SJCRH30 (cell line): ENCODE data around the gene SAMSN1. TPM values are rescaled to one million over a fixed set of nuclear protein-coding genes. Genes with fewer than 3 reads are reported as not detected.
"Not testable (repeated sequence)": the region's sequence is repeated elsewhere in the genome, so short reads cannot be mapped to it uniquely, and the experiment has no call there.

Source experiments
- DNase-seq, 2 experiments: peaks; one replicate each; pipeline ENCODE4 v3.0.0-alpha.2; 2015 to 2020
- H3K27ac ChIP-seq: fragments of 250-450 bp; sonication (Bioruptor Pico); 2 replicates; pipeline ENCODE4 v1.5.1; 2020; ENCODE audit warnings: mild to moderate bottlenecking, moderate library complexity
- H3K27me3 ChIP-seq: fragments of 250-450 bp; sonication (Bioruptor Pico); 2 replicates; pipeline ENCODE4 v1.5.1; 2020; ENCODE audit warnings: mild to moderate bottlenecking, moderate library complexity
- H3K36me3 ChIP-seq: fragments of 250-450 bp; sonication (Bioruptor Pico); 2 replicates; pipeline ENCODE4 v1.5.1; 2020; ENCODE audit warnings: mild to moderate bottlenecking, moderate library complexity
- H3K4me1 ChIP-seq: fragments of 250-450 bp; sonication (Bioruptor Pico); 2 replicates; pipeline ENCODE4 v1.5.1; 2020; ENCODE audit warnings: mild to moderate bottlenecking, moderate library complexity
- H3K4me3 ChIP-seq: fragments of 250-450 bp; sonication (Bioruptor Pico); 2 replicates; pipeline ENCODE4 v1.5.1; 2020; ENCODE audit warnings: mild to moderate bottlenecking, moderate library complexity
- H3K9me3 ChIP-seq: fragments of 250-450 bp; sonication (Bioruptor Pico); replicated peaks from 2 replicates; pipeline ENCODE4 v1.5.1; 2020; ENCODE audit warnings: mild to moderate bottlenecking, moderate library complexity
- total RNA-seq: library from RNA; depleted of rRNA; stranded (reverse); fragments of >200 nt; shearing (Covaris generic); gene quantifications from 2 replicates; pipeline ENCODE4 v1.2.3, GENCODE V29; 2014

The SAMSN1 gene
- total RNA-seq, 1 experiment from 2014 or later: 0.12 TPM

DNA sequence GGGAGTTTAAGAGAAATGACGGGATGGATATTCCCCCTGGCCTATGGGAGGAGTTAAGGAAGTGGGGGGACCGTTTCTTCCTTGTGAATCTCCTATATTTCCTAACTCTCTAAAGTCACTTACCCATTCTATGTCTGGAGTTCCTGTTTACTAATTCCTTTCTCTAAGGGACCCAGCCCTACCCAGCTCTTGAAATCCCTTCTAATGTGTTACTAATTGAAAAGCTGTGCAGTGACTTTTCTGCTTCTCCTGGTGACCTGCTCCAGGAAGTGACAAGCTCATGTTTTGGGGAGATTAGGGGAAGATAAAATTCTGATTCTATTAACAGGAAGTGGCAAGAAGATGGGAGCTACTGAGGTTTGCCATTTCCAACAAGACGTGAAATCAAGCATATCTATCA lies 4.0 kb upstream of the SAMSN1 start:
- H3K4me3 ChIP-seq: no peak overlapping the region
- H3K9me3 ChIP-seq: no peaks in the 10 kb centered on the region
- no peaks in the 10 kb centered on the region for H3K27me3 ChIP-seq
- H3K27ac ChIP-seq: no peak overlapping the region
- no peaks in the 10 kb centered on the region for H3K36me3 ChIP-seq
- peak in 1 of 2 experiments; percentile 36 for DNase-seq
- peaks cover 31% of the 10 kb centered on the region for H3K4me1 ChIP-seq

GRCh38 chr21:14548779-14549178 lies 2.7 kb upstream of the SAMSN1 start:
- no peaks in the 10 kb centered on the region for H3K27me3 ChIP-seq
- H3K9me3 ChIP-seq: no peaks in the 10 kb centered on the region; the same call in 1 of the 2 replicates
- H3K27ac ChIP-seq: no peak overlapping the region
- no peak for DNase-seq
- H3K36me3 ChIP-seq: no peaks in the 10 kb centered on the region
- peaks cover 26% of the 10 kb centered on the region for H3K4me1 ChIP-seq
- H3K4me3 ChIP-seq: no peak overlapping the region

DNA sequence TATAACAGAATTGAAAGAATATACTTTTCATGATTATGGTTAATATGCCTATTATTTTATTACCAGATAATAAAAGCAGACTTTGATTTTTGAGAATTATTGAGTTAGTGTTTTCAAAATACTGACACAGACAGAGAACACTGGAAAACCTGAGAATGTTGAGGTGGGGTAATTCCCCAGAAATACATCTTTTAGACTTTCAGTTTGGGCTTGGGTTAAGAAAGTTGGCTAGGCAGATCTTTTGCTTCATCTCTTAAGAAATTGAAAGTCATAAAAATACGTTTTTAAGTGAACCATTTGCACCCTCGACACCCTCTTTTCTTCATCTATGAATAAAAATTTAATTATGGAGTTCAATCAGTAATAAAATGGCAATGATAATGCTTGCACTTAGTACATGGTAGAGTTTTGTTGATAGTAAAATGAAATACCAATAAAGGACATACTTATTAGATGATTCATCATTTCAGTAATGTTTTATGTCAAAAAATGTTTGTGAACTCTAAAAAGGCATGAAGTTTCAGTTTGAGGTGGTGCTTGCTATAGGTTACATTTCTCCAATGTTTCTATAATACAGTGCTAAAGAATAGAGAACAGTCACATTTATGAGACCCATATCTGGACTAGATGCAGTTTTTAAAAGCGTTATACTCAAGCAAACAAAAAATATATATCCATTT lies 1.9 kb upstream of the SAMSN1 start:
- no peaks in the 10 kb centered on the region for H3K27me3 ChIP-seq
- no peaks in the 10 kb centered on the region for H3K36me3 ChIP-seq
- no peak overlapping the region for H3K4me3 ChIP-seq
- peaks cover 18% of the 10 kb centered on the region for H3K4me1 ChIP-seq
- no peak for DNase-seq
- H3K9me3 ChIP-seq: no peaks in the 10 kb centered on the region; the same call in 1 of the 2 replicates
- H3K27ac ChIP-seq: no peak overlapping the region

GRCh38 chr21:14546719-14547118 lies 604 bp upstream of the SAMSN1 start:
- not testable (repeated sequence) for H3K36me3 ChIP-seq, H3K27me3 ChIP-seq, H3K9me3 ChIP-seq, H3K4me3 ChIP-seq, H3K4me1 ChIP-seq, DNase-seq, H3K27ac ChIP-seq

DNA sequence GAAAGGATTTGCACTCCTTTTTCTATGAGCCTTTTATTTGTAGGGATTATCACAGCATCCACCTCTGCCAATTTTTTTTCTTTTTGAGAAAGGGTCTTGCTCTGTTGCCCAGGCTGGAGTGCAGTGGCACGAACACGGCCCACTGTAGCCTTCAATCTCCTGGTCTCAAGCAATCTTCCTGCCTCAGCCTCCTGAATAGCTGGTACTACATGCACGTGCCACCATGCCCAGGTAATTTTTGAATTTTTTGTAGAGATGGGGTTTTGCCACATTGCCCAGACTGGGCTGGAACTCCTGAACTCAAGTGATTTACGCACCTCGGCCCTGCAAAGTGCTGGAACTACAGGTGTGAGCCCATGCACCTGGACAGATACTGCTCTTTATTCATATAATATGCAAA lies 2.1 kb downstream of the SAMSN1 start:
- H3K27ac ChIP-seq: no peak overlapping the region
- DNase-seq: no peak
- no peaks in the 10 kb centered on the region for H3K27me3 ChIP-seq
- no peaks in the 10 kb centered on the region for H3K36me3 ChIP-seq
- no peaks in the 10 kb centered on the region; the same call in 1 of the 2 replicates for H3K9me3 ChIP-seq
- H3K4me3 ChIP-seq: no peak overlapping the region
- H3K4me1 ChIP-seq: no peaks in the 10 kb centered on the region

- H3K27ac ChIP-seq: no peak overlapping the region
- H3K27me3 ChIP-seq: no peaks in the 10 kb centered on the region
- H3K36me3 ChIP-seq: no peaks in the 10 kb centered on the region
- H3K9me3 ChIP-seq: no peaks in the 10 kb centered on the region; the same call in 1 of the 2 replicates
- H3K4me3 ChIP-seq: no peak overlapping the region
- DNase-seq: no peak
- H3K4me1 ChIP-seq: no peaks in the 10 kb centered on the region
Observed at GRCh38 chr21:14542638-14543037, 3.5 kb downstream of the SAMSN1 start.

GRCh38 chr21:14541841-14542490 lies 4.1 kb downstream of the SAMSN1 start:
- no peaks in the 10 kb centered on the region; the same call in 1 of the 2 replicates for H3K9me3 ChIP-seq
- H3K36me3 ChIP-seq: no peaks in the 10 kb centered on the region
- no peak overlapping the region for H3K27ac ChIP-seq
- H3K27me3 ChIP-seq: no peaks in the 10 kb centered on the region
- H3K4me1 ChIP-seq: no peaks in the 10 kb centered on the region
- no peak overlapping the region for H3K4me3 ChIP-seq
- no peak for DNase-seq

DNA sequence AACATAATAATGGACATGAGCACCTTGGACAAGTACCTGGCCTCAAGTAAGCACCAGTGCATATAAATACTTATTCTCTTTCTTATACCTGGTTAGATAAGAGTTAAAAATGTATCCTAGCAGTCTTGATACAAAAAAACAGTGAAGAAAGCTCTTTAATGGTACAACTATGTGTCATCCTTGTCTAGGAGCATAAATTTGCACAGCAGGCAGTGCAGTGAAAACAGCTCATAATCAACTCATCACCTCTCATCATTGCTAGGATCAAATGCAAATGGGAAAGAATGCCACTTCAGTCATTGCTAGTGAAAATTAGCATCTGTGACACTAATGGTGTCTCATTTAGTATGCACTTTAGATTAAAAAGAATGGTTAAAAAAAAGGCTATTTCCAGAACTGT lies 7.6 kb downstream of the SAMSN1 start:
- Histone ChIP-seq H3K27ac (no peak overlapping the region), H3K4me1 (no peaks in the 10 kb centered on the region), H3K36me3 (no peaks in the 10 kb centered on the region), H3K27me3 (no peaks in the 10 kb centered on the region), H3K4me3 (no peak overlapping the region), H3K9me3 (no peaks in the 10 kb centered on the region)
- DNase-seq: no peak

- Histone ChIP-seq H3K4me3 (no peak overlapping the region), H3K36me3 (no peaks in the 10 kb centered on the region), H3K9me3 (no peaks in the 10 kb centered on the region), H3K4me1 (no peaks in the 10 kb centered on the region), H3K27me3 (no peaks in the 10 kb centered on the region), H3K27ac (no peak overlapping the region)
- DNase-seq: no peak
Observed at GRCh38 chr21:14536929-14537328, 9.2 kb downstream of the SAMSN1 start.

DNA sequence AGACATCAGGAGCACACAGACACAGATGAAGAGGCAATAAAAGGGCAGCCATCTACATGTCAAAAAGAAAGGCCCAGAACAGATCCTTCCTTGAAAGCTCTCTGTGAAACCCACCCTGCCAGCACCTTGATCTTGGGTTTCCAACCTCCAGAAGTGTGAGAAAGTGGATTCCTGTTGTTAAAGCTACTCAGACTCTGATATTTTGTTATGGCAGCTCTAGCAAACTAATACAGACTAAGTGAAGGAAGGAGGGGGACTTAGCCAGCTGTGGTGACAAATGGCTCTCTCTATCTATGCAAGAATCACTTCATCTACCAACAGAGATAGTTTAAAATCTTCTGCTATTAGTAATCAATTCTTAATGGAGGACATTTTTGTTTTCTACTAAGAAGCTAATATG lies 10.4 kb downstream of the SAMSN1 start:
- H3K4me3 ChIP-seq: no peak overlapping the region
- no peaks in the 10 kb centered on the region for H3K9me3 ChIP-seq
- no peaks in the 10 kb centered on the region for H3K27me3 ChIP-seq
- DNase-seq: no peak
- no peak overlapping the region for H3K27ac ChIP-seq
- H3K36me3 ChIP-seq: no peaks in the 10 kb centered on the region
- no peaks in the 10 kb centered on the region for H3K4me1 ChIP-seq

DNA sequence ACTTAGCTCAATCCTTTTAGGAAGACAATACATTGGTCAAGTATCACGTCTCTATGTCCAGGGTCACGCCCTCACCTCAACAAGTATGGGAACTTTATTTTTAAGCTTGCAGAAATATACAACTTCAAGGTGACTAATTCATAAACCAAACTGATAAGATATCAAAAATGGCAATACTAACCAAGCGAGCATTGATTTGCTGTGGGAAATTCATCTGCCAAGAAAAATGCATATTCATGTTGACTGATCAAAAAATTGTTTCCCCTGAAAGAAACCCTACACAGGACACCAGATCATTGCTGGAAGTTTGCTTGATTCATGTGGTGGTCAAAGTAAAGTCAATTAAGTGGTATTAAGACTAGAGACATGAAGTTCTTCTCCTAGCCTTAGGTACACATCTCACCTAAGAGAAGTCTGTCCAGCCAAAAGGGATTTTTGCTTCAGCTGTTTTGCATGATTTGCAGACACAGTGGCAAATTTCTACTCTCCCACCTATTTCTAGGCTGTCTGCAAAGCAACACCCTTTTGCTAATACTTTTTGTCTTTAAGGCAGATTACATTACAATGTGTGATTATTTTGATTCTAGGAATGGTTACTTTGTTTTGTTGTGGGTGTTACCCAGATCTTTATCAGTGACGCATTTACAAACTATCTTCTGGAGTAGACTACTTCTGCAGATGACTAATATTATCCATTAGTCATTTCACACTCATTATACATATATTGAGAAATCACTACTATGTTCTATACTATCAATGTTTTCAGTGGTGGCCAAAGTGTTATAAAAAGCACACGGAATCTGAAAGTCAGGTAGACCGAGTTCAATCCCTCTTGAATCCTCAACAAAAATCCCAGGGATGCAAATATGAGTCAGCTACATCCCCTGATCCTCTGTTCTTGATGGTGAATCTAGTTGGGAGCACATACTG lies 12.4 kb downstream of the SAMSN1 start:
- H3K27ac ChIP-seq: no peak overlapping the region
- no peak for DNase-seq
- H3K36me3 ChIP-seq: no peaks in the 10 kb centered on the region
- H3K27me3 ChIP-seq: no peaks in the 10 kb centered on the region
- no peak overlapping the region for H3K4me3 ChIP-seq
- H3K9me3 ChIP-seq: no peaks in the 10 kb centered on the region; the same call in 1 of the 2 replicates
- H3K4me1 ChIP-seq: no peaks in the 10 kb centered on the region

DNA sequence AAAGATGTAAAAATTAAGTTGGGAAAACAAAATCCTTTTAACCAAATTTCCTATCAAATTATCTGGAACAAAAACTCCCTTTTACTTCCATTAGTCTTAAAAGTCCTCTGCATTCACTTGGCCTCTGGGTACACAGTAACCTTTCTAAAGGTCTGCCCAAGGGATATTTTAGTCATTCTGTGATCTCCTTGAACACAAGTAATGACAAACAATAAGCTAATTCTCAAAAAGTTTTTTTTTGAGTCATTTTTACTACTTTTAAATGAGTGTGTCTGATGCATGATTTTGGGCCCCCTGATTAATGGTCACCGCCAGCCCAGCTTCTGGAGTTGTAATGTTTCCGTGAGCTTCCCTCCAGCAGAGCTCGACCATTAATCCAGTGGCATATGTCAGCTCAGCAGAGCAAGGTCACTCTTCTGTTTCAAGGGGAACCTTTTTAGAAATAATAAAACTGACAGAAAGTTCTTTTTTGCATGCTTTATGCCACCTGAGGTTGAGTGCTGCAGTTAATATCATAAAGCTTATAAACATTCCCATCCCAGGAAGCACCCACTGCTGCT lies 14.3 kb downstream of the SAMSN1 start:
- H3K27ac ChIP-seq: no peak overlapping the region
- H3K4me1 ChIP-seq: no peaks in the 10 kb centered on the region
- no peaks in the 10 kb centered on the region; the same call in 1 of the 2 replicates for H3K9me3 ChIP-seq
- no peak overlapping the region for H3K4me3 ChIP-seq
- no peaks in the 10 kb centered on the region for H3K36me3 ChIP-seq
- no peak for DNase-seq
- H3K27me3 ChIP-seq: no peaks in the 10 kb centered on the region

GRCh38 chr21:14530592-14530991 lies 15.5 kb downstream of the SAMSN1 start:
- no peaks in the 10 kb centered on the region for H3K4me1 ChIP-seq
- no peaks in the 10 kb centered on the region for H3K27me3 ChIP-seq
- no peaks in the 10 kb centered on the region; the same call in 1 of the 2 replicates for H3K9me3 ChIP-seq
- H3K27ac ChIP-seq: no peak overlapping the region
- no peaks in the 10 kb centered on the region for H3K36me3 ChIP-seq
- no peak overlapping the region for H3K4me3 ChIP-seq
- DNase-seq: no peak

DNA sequence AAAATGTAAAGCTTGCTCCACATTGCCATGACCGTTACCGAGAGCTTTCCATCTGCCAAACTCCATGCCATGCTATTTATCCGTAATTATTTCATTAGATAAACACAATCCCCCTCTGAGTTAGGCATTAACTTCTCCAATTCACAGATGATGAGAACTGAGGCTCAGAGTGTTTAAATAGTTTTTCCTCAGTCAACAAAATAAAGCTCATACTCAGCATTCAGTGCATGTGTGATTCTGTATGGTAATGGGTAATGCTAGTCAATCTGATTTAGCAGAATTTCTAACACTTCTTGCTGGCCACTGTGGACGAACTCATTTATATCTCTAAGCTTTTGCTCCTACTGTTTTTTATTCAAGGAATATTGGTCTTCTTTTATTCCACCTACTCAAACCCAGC lies 17.3 kb downstream of the SAMSN1 start:
- Histone ChIP-seq H3K36me3 (no peaks in the 10 kb centered on the region), H3K9me3 (no peaks in the 10 kb centered on the region; the same call in 1 of the 2 replicates), H3K27me3 (no peaks in the 10 kb centered on the region), H3K4me3 (no peak overlapping the region), H3K27ac (no peak overlapping the region), H3K4me1 (no peaks in the 10 kb centered on the region)
- DNase-seq: no peak
